ENCODE results near the gene ZNF407.

DNA sequence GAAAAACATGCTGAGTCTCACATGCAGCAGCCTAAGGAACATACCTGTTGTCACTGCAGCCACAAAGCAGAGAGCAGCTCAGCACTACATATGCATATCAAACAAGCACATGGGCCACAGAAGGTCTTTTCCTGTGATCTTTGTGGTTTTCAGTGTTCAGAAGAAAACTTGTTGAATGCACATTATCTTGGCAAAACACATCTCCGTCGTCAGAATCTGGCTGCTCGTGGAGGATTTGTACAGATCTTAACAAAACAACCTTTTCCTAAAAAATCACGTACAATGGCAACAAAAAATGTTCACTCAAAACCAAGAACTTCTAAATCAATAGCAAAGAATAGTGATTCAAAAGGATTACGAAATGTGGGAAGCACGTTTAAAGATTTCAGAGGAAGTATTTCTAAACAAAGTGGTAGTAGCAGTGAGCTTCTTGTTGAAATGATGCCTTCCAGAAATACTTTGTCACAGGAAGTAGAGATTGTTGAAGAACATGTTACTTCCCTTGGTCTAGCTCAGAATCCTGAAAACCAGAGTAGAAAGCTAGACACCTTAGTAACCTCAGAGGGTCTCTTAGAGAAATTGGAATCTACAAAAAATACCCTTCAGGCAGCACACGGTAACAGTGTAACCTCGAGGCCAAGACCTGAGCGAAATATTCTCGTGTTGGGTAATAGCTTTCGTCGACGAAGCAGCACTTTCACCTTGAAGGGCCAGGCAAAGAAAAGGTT is 34.1 kb downstream of the ZNF407 start:
- no peak for TF ChIP-seq GATA2 (IDR thresholded peaks at IDR 0.05; ENCODE audit: low read depth, low read length)
- TF ChIP-seq GATA3 (IDR thresholded peaks at IDR 0.05; ENCODE audit: low read depth, low read length) = no peak

Measured in SH-SY5Y (cell line).